ENCODE data around the gene MAX. TPM values are rescaled to one million over a fixed set of nuclear protein-coding genes. Genes with fewer than 3 reads are reported as not detected.

MAX gene
- total RNA-seq = 100 to 1,000 TPM; 105 to 139 TPM

- Mint-ChIP-seq H3K4me3 (peak within 1 kb of the TSS; percentile 84), H3K4me1 (peaks cover 20% of the 10 kb centered on the region), H3K27me3 (no peaks in the 10 kb centered on the region), H3K9me3 (no peaks in the 10 kb centered on the region), H3K27ac (peak within 1 kb of the TSS; percentile 90), H3K36me3 (ENCODE audit: low read depth) (peaks cover 46% of the 10 kb centered on the region)
- ATAC-seq (replicated peaks) = peak; percentile 97
Measured at GRCh38 chr14:65102441-65103149, at the start of gene MAX. Gene MAX (minus strand): TSS chr14:65102517. CDS start chr14:65102339, 178 bp downstream.

- H3K27ac Mint-ChIP-seq = no peak overlapping the region
- H3K9me3 Mint-ChIP-seq = no peaks in the 10 kb centered on the region
- H3K4me3 Mint-ChIP-seq = no peak overlapping the region
- H3K36me3 Mint-ChIP-seq (ENCODE audit: low read depth) = no peaks in the 10 kb centered on the region
- H3K27me3 Mint-ChIP-seq = no peaks in the 10 kb centered on the region
- no peak for ATAC-seq (replicated peaks)
- no peaks in the 10 kb centered on the region for H3K4me1 Mint-ChIP-seq
Measured at GRCh38 chr14:65151609-65151956, 49.3 kb upstream of the MAX start.

- no peak overlapping the region for H3K27ac Mint-ChIP-seq
- no peak for ATAC-seq (replicated peaks)
- no peaks in the 10 kb centered on the region for H3K4me1 Mint-ChIP-seq
- H3K36me3 Mint-ChIP-seq (ENCODE audit: low read depth) = no peaks in the 10 kb centered on the region
- no peak overlapping the region for H3K4me3 Mint-ChIP-seq
- H3K9me3 Mint-ChIP-seq = no peaks in the 10 kb centered on the region
- H3K27me3 Mint-ChIP-seq = no peaks in the 10 kb centered on the region
Measured at GRCh38 chr14:65150898-65151608, 48.7 kb upstream of the MAX start.

- H3K9me3 Mint-ChIP-seq = no peaks in the 10 kb centered on the region
- ATAC-seq (replicated peaks) = no peak
- H3K27me3 Mint-ChIP-seq = peaks cover 5% of the 10 kb centered on the region
- H3K27ac Mint-ChIP-seq = no peak overlapping the region
- no peaks in the 10 kb centered on the region for H3K36me3 Mint-ChIP-seq (ENCODE audit: low read depth)
- H3K4me3 Mint-ChIP-seq = no peak overlapping the region
- no peaks in the 10 kb centered on the region for H3K4me1 Mint-ChIP-seq
Measured at GRCh38 chr14:65149116-65149515, 46.8 kb upstream of the MAX start.

GRCh38 chr14:65144170-65144569, 41.9 kb upstream of the MAX start:
- no peak overlapping the region for H3K27ac Mint-ChIP-seq

GRCh38 chr14:65142914-65143625, 40.8 kb upstream of the MAX start:
- Mint-ChIP-seq H3K9me3 (no peaks in the 10 kb centered on the region), H3K36me3 (ENCODE audit: low read depth) (no peaks in the 10 kb centered on the region), H3K4me3 (no peak overlapping the region), H3K27ac (no peak overlapping the region), H3K4me1 (no peaks in the 10 kb centered on the region), H3K27me3 (peaks cover 11% of the 10 kb centered on the region)
- ATAC-seq (replicated peaks) = no peak

More at GRCh38 chr14:65144170-65144569, 41.9 kb upstream of the MAX start:
- Mint-ChIP-seq H3K9me3 (no peaks in the 10 kb centered on the region), H3K4me3 (no peak overlapping the region), H3K36me3 (ENCODE audit: low read depth) (no peaks in the 10 kb centered on the region), H3K27me3 (peaks cover 11% of the 10 kb centered on the region), H3K4me1 (no peaks in the 10 kb centered on the region)
- no peak for ATAC-seq (replicated peaks)

GRCh38 chr14:65142429-65142828, 40.1 kb upstream of the MAX start:
- no peak for ATAC-seq (replicated peaks)

GRCh38 chr14:65141523-65141922, 39.2 kb upstream of the MAX start:
- Mint-ChIP-seq H3K4me3 (no peak overlapping the region), H3K27ac (no peak overlapping the region), H3K9me3 (no peaks in the 10 kb centered on the region), H3K4me1 (no peaks in the 10 kb centered on the region), H3K36me3 (ENCODE audit: low read depth) (no peaks in the 10 kb centered on the region), H3K27me3 (peaks cover 11% of the 10 kb centered on the region)
- no peak for ATAC-seq (replicated peaks)

More at GRCh38 chr14:65142429-65142828, 40.1 kb upstream of the MAX start:
- Mint-ChIP-seq H3K36me3 (ENCODE audit: low read depth) (no peaks in the 10 kb centered on the region), H3K27ac (no peak overlapping the region), H3K4me3 (no peak overlapping the region), H3K9me3 (no peaks in the 10 kb centered on the region), H3K27me3 (peaks cover 11% of the 10 kb centered on the region), H3K4me1 (no peaks in the 10 kb centered on the region)

- Mint-ChIP-seq H3K36me3 (ENCODE audit: low read depth) (no peaks in the 10 kb centered on the region), H3K27ac (no peak overlapping the region), H3K4me3 (no peak overlapping the region), H3K27me3 (no peaks in the 10 kb centered on the region), H3K4me1 (no peaks in the 10 kb centered on the region), H3K9me3 (no peaks in the 10 kb centered on the region)
- ATAC-seq (replicated peaks) = no peak
Measured at GRCh38 chr14:65137648-65138307, 35.5 kb upstream of the MAX start.

GRCh38 chr14:65134651-65135579, 32.6 kb upstream of the MAX start:
- H3K27ac Mint-ChIP-seq = no peak overlapping the region
- no peaks in the 10 kb centered on the region for H3K4me1 Mint-ChIP-seq
- H3K4me3 Mint-ChIP-seq = no peak overlapping the region
- no peaks in the 10 kb centered on the region for H3K9me3 Mint-ChIP-seq
- no peaks in the 10 kb centered on the region for H3K36me3 Mint-ChIP-seq (ENCODE audit: low read depth)
- ATAC-seq (replicated peaks) = no peak
- H3K27me3 Mint-ChIP-seq = no peaks in the 10 kb centered on the region

GRCh38 chr14:65132855-65133254, 30.5 kb upstream of the MAX start:
- no peak overlapping the region for H3K4me3 Mint-ChIP-seq
- ATAC-seq (replicated peaks) = no peak
- no peak overlapping the region for H3K27ac Mint-ChIP-seq
- H3K4me1 Mint-ChIP-seq = no peaks in the 10 kb centered on the region
- H3K27me3 Mint-ChIP-seq = no peaks in the 10 kb centered on the region
- no peaks in the 10 kb centered on the region for H3K36me3 Mint-ChIP-seq (ENCODE audit: low read depth)
- no peaks in the 10 kb centered on the region for H3K9me3 Mint-ChIP-seq

GRCh38 chr14:65131301-65131701, 29.0 kb upstream of the MAX start:
- H3K36me3 Mint-ChIP-seq (ENCODE audit: low read depth) = no peaks in the 10 kb centered on the region
- ATAC-seq (replicated peaks) = no peak

GRCh38 chr14:65128096-65128495, 25.8 kb upstream of the MAX start:
- Mint-ChIP-seq H3K27me3 (peaks cover 5% of the 10 kb centered on the region), H3K27ac (no peak overlapping the region), H3K9me3 (no peaks in the 10 kb centered on the region), H3K4me3 (no peak overlapping the region), H3K36me3 (ENCODE audit: low read depth) (no peaks in the 10 kb centered on the region), H3K4me1 (no peaks in the 10 kb centered on the region)
- ATAC-seq (replicated peaks) = no peak

More at GRCh38 chr14:65131301-65131701, 29.0 kb upstream of the MAX start:
- H3K27ac Mint-ChIP-seq = no peak overlapping the region
- no peaks in the 10 kb centered on the region for H3K4me1 Mint-ChIP-seq
- H3K9me3 Mint-ChIP-seq = no peaks in the 10 kb centered on the region
- no peaks in the 10 kb centered on the region for H3K27me3 Mint-ChIP-seq
- H3K4me3 Mint-ChIP-seq = no peak overlapping the region
